Dedifferentiated amniotic fluid mesenchymal stem cell (primary cell): ENCODE results near the gene RANBP9.

Experiments
- DNase-seq: peaks from one replicate; pipeline ENCODE4 v3.0.0-alpha.2; 2016; ENCODE audit errors: extremely low spot score

RANBP9 gene

GRCh38 chr6:13710552-13711323 is 897 bp downstream of the RANBP9 start:
- DNase-seq = no peak

GRCh38 chr6:13709689-13710551 is 1.7 kb downstream of the RANBP9 start:
- no peak for DNase-seq

GRCh38 chr6:13708736-13709135 is 2.9 kb downstream of the RANBP9 start:
- no peak for DNase-seq

- no peak for DNase-seq
Observed at GRCh38 chr6:13703496-13703895, 8.1 kb downstream of the RANBP9 start.

GRCh38 chr6:13702809-13703302 is 8.8 kb downstream of the RANBP9 start:
- no peak for DNase-seq

GRCh38 chr6:13700232-13700631 is 11.4 kb downstream of the RANBP9 start:
- DNase-seq = no peak

- DNase-seq = no peak
Observed at GRCh38 chr6:13698715-13699114, 12.9 kb downstream of the RANBP9 start.

GRCh38 chr6:13697857-13698256 is 13.8 kb downstream of the RANBP9 start:
- no peak for DNase-seq

- DNase-seq = peak; percentile 69
Observed at GRCh38 chr6:13696226-13696625, 15.4 kb downstream of the RANBP9 start.

- no peak for DNase-seq
Observed at GRCh38 chr6:13695252-13695651, 16.4 kb downstream of the RANBP9 start.

- no peak for DNase-seq
Observed at GRCh38 chr6:13694562-13694961, 17.1 kb downstream of the RANBP9 start.

- no peak for DNase-seq
Observed at GRCh38 chr6:13689511-13690256, 22.0 kb downstream of the RANBP9 start.

- DNase-seq = no peak
Observed at GRCh38 chr6:13688692-13689196, 22.9 kb downstream of the RANBP9 start.

GRCh38 chr6:13687917-13688351 is 23.7 kb downstream of the RANBP9 start:
- no peak for DNase-seq

- no peak for DNase-seq
Observed at GRCh38 chr6:13684855-13685254, 26.8 kb downstream of the RANBP9 start.

- no peak for DNase-seq
Observed at GRCh38 chr6:13683038-13683437, 28.6 kb downstream of the RANBP9 start.

GRCh38 chr6:13682346-13682745 is 29.3 kb downstream of the RANBP9 start:
- no peak for DNase-seq

- no peak for DNase-seq
Observed at GRCh38 chr6:13681305-13682061, 30.2 kb downstream of the RANBP9 start.

GRCh38 chr6:13680448-13680968 is 31.1 kb downstream of the RANBP9 start:
- no peak for DNase-seq

- DNase-seq = no peak
Observed at GRCh38 chr6:13679996-13680395, 31.6 kb downstream of the RANBP9 start.
